Testis (tissue), 2 donors: ENCODE data around the gene NPAS2.

Experiments
- CTCF ChIP-seq, 3 experiments: fragments of 450-650 bp in 2 of 3; fragments of 200-600 bp in 1 of 3; sonication (generic) in 1 of 3; IDR thresholded peaks; one replicate each; pipeline ENCODE4 v1.5.1; 2016 to 2019; ENCODE audit warnings: antibody characterized with exemption in 3 of 3, mild to moderate bottlenecking in 2 of 3, moderate library complexity in 1 of 3
- POLR2A ChIP-seq: fragments of 450-650 bp; IDR thresholded peaks from one replicate; pipeline ENCODE4 v1.6.1; 2017; ENCODE audit warnings: antibody characterized with exemption, mild to moderate bottlenecking, moderate library complexity

- no peak for TF ChIP-seq CTCF (IDR thresholded peaks at IDR 0.05)
- TF ChIP-seq POLR2A: no peak
These were observed 48.8 kb upstream of the NPAS2 start for GRCh38 chr2:100771125-100771524.
